ENCODE measurements around the gene TUBB.

DNA sequence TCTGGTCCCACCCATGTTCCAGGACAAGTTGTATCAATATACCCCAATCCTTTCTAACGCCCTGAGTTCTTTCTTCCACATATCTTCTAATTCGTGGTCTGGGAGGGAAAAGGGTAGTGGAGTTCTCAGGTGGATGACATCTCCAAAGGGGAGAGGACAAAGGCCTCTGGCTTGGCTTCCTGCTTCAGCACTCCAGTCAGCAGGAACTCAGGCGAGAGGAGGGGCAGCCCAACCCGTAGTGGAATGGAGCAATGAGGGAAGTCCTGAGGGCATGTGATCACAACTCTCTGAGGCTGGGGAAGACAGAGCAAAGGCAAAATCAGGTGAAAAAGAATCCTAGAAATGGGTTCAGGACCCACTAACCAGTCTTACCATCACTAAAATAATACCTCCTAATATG lies 19.8 kb upstream of the TUBB start:
- TF ChIP-seq, protein P1, sequence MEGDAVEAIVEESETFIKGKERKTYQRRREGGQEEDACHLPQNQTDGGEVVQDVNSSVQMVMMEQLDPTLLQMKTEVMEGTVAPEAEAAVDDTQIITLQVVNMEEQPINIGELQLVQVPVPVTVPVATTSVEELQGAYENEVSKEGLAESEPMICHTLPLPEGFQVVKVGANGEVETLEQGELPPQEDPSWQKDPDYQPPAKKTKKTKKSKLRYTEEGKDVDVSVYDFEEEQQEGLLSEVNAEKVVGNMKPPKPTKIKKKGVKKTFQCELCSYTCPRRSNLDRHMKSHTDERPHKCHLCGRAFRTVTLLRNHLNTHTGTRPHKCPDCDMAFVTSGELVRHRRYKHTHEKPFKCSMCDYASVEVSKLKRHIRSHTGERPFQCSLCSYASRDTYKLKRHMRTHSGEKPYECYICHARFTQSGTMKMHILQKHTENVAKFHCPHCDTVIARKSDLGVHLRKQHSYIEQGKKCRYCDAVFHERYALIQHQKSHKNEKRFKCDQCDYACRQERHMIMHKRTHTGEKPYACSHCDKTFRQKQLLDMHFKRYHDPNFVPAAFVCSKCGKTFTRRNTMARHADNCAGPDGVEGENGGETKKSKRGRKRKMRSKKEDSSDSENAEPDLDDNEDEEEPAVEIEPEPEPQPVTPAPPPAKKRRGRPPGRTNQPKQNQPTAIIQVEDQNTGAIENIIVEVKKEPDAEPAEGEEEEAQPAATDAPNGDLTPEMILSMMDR (IDR thresholded peaks at IDR 0.05; ENCODE audit: low read length): no peak
- TF ChIP-seq EZH2 (optimal IDR thresholded peaks at IDR 0.05; ENCODE audit: low read depth, low read length): no peak
- no peak for TF ChIP-seq EZH2phosphoT487 (IDR thresholded peaks at IDR 0.05; ENCODE audit: low read length)
